ENCODE results near the gene DDIT4.
"Not testable (repeated sequence)": the region's sequence is repeated elsewhere in the genome, so short reads cannot be mapped to it uniquely, and the experiment has no call there.

Gene DDIT4

DNA sequence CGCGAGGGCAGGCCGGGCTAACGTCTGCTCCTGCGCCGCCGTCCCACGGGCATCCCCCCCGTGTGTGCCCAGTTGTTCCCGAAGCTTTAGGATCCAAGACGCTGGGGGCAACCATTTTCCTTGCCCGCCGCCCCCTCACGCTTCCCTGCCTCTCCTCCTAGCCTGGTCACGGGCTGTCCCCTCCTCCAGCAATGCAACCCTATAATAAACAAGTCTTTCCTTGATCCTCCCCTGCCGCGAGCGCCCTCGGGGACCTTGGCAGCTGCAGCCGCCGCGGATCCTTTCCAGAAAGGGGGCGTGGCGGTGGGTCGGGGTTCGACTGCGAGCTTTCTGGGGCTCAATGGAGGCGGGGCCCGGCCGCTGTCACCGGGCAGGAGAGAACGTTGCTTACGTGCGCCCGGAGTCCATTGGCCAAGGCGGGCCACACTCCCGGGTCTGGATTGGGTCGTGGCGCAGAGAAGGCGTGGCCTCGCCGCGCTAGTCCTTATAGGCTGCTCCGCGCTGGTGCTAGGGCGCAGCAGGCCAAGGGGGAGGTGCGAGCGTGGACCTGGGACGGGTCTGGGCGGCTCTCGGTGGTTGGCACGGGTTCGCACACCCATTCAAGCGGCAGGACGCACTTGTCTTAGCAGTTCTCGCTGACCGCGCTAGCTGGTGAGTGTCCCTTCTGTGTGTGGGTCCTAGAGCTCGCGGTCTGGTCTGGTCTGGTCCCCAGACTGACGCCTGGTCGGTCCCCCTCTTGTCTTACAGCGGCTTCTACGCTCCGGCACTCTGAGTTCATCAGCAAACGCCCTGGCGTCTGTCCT lies at the start of gene DDIT4:
DDIT4 (plus strand) TSS at position 515 of the 803 bp plus-strand sequence. CDS start 293 bp downstream, outside the sequence.
- DNase-seq (ENCODE audit: low spot score): peak; percentile 99

- not testable (repeated sequence) for DNase-seq (ENCODE audit: low spot score)
These were observed 49.5 kb upstream of the DDIT4 start for GRCh38 chr10:72224191-72224590.

- DNase-seq (ENCODE audit: low spot score): no peak
These were observed 47.2 kb upstream of the DDIT4 start for GRCh38 chr10:72226418-72227027.

DNA sequence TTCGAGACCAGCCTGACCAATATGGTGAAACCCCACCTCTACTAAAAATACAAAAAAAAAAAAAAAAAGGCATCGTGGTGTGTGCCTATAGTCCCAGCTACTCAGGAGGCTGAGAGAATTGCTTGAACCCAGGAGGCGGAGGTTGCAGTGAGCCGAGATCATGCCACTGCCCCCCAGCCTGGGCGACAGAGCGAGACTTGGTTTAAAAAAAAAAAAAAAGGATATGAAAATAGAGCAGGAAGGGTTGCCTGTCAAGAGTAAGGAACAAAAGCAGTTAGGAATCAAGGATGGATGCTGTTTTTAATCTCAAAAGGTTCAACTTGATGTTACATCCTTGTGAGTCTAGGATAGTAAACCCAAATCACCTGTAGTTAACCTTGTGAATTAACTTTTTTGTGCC lies 45.9 kb upstream of the DDIT4 start:
- DNase-seq (ENCODE audit: low spot score): no peak

DNA sequence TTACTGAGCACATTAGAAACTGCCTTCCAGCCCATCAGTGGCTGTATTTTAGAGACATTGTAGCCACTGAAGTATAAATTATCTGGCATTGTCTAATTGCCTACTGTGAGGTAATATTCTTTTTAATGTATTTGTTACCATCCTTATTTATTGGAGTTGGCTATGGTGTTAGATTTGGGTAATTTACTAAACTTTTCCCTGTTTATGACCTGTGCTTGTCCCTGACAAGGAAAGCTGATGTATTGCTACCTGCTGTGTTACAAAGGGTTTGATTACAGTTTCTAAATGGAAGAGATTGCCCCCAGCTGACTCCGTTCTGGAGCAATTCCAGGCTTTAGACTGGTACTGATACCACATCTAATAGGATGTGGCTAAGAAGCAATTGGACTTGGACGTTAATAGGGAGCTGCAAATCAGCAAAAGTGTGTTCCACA lies 45.4 kb upstream of the DDIT4 start:
- DNase-seq (ENCODE audit: low spot score): no peak

GRCh38 chr10:72229261-72230251 lies 44.2 kb upstream of the DDIT4 start:
- DNase-seq (ENCODE audit: low spot score): no peak

DNA sequence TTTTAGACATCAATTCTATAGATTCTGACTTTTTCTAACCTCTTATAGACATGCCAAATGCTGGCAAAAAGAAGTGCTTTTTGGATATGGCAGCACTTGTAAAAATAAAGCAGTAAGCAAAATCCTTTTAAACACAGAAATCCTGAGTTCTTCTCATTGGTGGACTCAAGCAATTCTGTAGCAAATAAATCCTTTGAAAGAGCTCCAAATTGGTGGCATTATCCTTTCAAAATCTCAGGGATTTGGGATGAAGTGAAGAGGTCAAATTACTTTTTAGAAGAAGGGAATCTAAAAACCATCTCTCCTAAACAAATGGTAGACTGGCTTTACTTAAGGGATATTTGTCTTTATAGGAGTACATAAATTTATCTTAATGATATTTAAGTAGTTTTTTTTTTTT lies 40.1 kb upstream of the DDIT4 start:
- DNase-seq (ENCODE audit: low spot score): no peak

DNA sequence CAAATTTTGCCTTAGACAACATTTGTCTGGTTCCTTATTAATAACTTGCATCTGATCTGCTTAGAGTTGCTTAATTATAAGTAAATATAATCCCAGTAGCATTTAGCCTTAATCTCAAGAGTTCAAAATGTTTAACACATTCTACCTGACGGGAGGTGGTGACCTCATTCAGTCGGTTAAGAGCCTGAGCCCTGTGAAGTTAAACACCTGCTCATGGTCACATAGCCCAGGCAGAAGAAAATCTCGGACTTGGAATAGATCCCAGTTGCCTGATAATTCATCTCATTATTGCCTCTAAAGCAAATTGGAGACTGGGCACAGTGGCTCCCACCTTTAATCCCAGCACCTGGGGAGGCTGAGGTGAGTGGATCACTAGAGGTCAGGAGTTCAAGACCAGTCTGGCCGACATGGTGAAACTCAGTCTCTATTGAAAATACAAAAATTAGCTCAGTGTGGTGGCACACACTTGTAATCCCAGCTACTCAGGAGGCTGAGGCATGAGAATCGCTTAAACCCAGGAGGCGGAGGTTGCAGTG lies 39.1 kb upstream of the DDIT4 start:
- DNase-seq (ENCODE audit: low spot score): no peak

GRCh38 chr10:72235544-72236279 lies 38.0 kb upstream of the DDIT4 start:
- DNase-seq (ENCODE audit: low spot score): no peak

DNA sequence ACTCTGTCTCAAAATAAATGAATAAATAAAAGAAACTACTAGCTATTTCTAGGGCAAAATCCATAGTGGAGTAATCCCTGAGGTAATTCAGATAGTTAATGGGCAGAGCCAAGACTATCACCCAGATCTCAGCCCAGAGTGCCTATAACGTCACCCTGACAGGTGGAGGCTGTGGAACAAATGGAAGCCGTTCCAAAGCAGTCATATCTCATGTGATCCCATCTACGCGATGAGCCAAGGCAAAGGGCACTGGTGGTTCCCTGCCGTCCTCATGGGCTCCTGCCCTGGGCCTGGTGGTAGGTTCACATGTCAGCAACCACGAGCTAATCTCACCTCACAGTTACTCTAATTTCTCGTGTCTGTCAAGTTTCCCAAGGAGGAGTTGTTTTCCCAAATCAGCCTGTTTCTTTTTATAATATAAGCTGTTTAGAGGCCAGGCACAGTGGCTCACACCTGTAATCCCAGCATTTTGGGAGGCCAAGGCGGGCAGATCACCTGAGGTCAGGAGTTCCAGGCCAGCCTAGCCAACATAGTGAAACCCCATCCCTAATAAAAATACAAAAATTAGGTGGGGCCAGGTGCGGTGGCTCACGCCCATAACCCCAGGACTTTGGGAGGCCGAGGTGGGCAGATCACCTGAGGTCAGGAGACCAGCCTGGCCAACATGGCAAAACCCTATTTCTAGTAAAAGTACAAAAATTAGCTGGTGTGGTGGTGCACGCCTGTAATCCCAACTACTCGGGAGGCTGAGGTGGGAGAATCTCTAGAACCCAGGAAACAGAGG lies 35.1 kb upstream of the DDIT4 start:
- DNase-seq (ENCODE audit: low spot score): no peak

- no peak for DNase-seq (ENCODE audit: low spot score)
These were observed 34.3 kb upstream of the DDIT4 start for GRCh38 chr10:72239409-72239808.

DNA sequence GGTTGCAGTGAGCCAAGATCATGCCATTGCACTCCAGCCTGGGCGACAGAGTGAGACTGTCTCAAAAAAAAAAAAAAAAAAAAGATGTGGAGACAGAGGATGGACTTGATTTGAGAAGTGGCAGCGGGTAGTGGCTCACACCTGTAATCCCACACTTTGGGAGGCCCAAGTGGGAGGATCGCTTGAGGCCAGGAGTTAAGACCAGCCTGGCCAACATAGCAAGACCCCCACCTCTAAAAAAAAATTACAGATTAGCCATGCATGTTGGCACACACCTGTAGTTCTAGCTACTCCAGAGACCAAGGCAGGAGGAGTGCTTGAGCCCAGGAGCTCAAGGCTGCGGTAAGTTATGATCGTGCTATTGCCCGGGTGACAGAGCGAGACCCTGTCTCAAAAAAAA lies 33.4 kb upstream of the DDIT4 start:
- DNase-seq (ENCODE audit: low spot score): no peak

DNA sequence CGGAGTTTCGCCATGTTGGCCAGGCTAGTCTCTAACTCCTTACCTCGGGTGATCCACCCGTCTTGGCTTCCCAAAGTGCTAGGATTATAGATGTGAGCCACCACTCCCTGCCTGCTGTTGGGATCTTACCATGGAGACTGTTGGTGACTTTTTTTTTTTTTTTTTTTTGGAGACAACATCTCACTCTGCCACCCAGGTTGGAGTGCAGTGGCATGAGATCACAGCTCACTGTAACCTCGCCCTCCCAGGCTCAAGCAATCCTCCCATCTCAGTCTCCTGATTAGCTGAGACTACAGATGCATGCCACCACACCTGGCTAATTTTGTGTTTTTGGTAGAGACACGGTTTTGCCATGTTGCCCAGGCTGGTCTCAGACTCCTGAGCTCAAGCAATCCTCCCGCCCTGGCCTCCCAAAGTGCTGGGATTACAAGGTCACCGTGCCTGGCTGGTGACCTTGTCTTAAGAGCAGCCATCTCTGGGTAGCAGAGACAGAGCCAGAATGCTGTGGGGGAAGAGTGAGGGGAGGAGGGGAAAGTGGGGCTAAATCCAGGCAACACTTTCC lies 32.0 kb upstream of the DDIT4 start:
- DNase-seq (ENCODE audit: low spot score): no peak

DNA sequence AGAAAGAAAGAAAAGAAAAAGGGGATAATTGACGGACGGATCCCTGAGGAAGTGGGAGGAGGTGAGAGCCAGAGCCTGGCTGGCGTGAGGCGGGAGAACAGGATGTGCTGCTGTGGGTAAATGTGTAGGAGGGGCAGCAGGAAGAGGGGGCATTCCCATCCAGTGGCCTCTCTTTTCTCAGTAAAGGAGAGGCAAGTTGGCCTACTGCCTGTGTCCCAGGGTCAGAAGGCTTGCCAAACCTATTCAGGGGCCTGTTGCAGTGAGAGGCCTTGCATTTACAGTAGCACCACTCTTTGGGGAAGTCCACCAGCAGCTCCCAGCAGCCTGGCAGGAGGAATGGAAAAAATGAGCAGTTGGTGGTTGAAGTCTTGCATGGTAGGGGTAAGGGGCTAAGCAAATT lies 31.0 kb upstream of the DDIT4 start:
- DNase-seq (ENCODE audit: low spot score): no peak

GRCh38 chr10:72243822-72244437 lies 29.8 kb upstream of the DDIT4 start:
- peak; percentile 88 for DNase-seq (ENCODE audit: low spot score)

DNA sequence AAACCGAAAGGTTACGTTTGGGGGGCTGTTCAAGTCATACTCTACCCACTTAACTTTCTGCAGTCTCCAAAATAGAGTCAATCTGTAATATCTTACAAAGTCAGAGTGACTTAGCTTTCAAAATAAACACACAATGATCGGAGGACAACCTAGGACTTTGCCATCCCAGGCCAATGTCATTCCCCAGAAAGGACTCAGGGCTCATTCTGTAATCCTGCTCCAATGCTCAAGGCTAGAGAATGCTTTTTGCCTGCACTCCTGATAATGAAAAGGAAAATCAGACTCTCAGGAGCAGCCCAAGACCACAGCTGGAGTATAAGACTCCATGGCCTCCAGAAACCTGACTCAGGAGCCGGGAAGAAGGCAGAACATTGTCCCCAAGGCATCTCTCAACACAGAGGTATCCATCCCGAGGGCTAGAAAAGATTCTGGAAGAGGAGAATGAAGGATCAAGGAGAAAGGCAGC lies 29.1 kb upstream of the DDIT4 start:
- no peak for DNase-seq (ENCODE audit: low spot score)

DNA sequence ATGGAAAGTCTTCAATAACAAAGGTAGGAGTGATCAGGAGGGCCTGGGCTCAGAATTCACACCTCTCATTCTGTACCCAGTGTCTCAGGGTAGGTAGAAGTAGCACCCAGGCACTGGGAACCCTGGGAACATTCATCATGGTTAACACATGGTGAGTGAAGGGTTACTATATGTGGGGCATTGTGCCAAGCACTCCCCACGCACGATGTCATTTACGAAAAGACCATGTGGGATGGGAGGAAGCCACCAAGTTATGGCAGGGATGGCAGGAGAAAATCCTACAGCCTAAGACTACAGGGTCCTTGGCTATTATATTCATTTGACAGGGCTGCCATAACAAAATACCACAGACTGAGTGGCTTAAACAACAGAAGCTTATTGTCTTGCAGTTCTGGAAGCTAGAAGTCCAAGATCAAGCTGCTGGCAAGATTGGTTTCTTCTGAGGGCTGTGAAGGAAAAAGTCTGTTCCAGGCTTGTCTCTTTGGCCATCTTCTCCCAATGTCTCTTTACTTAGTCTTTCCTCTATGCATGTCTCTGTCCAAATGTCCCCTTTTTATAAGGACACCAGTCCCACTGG lies 27.7 kb upstream of the DDIT4 start:
- DNase-seq (ENCODE audit: low spot score): no peak

DNA sequence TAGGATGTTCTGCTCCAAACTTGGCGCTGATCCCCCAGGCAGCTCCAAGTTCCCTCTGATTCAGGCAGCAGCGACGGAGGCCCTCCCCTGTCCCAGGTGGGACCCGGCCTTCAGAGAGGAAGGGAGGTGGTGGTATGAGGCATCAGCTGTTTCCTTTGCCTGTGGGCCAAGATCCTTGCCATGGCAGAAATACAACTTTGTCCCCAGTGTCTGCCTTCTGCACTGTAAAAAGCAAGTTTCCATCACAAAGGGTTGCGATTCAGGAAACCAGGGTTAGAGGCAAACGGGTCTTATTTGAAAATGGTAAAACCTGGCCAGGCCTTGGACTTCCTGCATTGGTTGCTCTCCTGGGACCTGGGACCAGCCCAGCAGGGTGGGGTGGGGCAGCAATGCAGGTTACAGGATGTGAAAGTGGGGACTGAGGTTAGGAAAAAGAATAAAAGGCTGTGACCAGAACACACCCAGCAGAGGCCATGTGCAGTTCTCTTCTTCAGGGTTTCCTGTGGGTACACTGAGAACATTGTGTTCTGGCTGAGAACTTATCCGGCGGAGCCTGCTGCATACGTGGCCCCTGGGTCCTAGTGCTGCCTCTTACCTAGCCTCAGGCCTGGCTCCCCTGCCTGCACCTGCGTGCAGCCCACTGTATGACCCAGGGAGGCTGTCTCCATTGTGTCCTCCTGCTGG lies 25.1 kb upstream of the DDIT4 start:
- peak; percentile 57 for DNase-seq (ENCODE audit: low spot score)
